GM12878 (cell line): ENCODE measurements around the gene CFAP45. TPM values are rescaled to one million over a fixed set of nuclear protein-coding genes. Genes with fewer than 3 reads are reported as not detected.

Experiments used
- ATAC-seq: fragments of 200-7000 bp; cut with Tn5 transposase; 3 replicates; pipeline ENCODE4 v1.9.1; 2020; ENCODE audit warnings: mild to moderate bottlenecking, moderate library complexity
- BruUV-seq: library from RNA; stranded (reverse); fragments of 400-500 nt; replicated peaks from 2 replicates; lab custom pipeline; 2021; lab: Mats Ljungman, UMichigan
- CTCF ChIA-PET: fragments of 300-600 bp; sonication (Branson Sonifier 250); formaldehyde crosslinking; extraction: SDS; loops from one replicate; lab custom pipeline; 2021; ENCODE audit warnings: inconsistent platforms; lab: Yijun Ruan, JAX
- POLR2A ChIA-PET: fragments of 350-600 bp; formaldehyde crosslinking; extraction: SDS; loops from one replicate; lab custom pipeline; 2021; ENCODE audit warnings: inconsistent platforms; lab: Charles Lee
- RAD21 ChIA-PET: fragments of 300-600 bp; sonication (Branson Sonifier 250); formaldehyde crosslinking; loops from one replicate; lab custom pipeline; 2023; ENCODE audit warnings: antibody characterized with exemption; ENCODE audit not compliant: unreplicated experiment; lab: Charles Lee
- SMC1A ChIA-PET: fragments of 300-600 bp; sonication (Branson Sonifier 250); formaldehyde crosslinking; loops from one replicate; lab custom pipeline; 2023; ENCODE audit not compliant: unreplicated experiment, uncharacterized antibody; lab: Charles Lee
- DNase-seq: peaks from one replicate; pipeline ENCODE4 v3.0.0-alpha.2; 2011; ENCODE audit warnings: low read depth, low spot score
- FAIRE-seq: peaks from 3 replicates; lab custom pipeline; 2011; peaks lifted over from hg19 to GRCh38; lab: Jason Lieb, UNC
- H2AFZ ChIP-seq: 2 replicates; pipeline ENCODE4 v1.6.0; 2011; ENCODE audit warnings: low read depth, low read length, control low read depth; ENCODE audit not compliant: control insufficient read depth
- H3K27ac ChIP-seq: 2 replicates; pipeline ENCODE4 v1.5.1; 2011; ENCODE audit warnings: control low read depth; ENCODE audit not compliant: control insufficient read depth, insufficient read depth
- H3K27me3 ChIP-seq, 2 experiments: replicated peaks in 1 of 2; 2 replicates each; pipeline versions ENCODE4 v1.6.0 to v1.6.1; 2011; ENCODE audit warnings: low read length in 1 of 2; ENCODE audit not compliant: control insufficient read depth in 2 of 2, insufficient read depth in 2 of 2
- H3K36me3 ChIP-seq, 2 experiments: 2 replicates each; pipeline ENCODE4 v1.5.1; 2011; ENCODE audit warnings: low read length in 1 of 2; ENCODE audit not compliant: control insufficient read depth in 2 of 2, insufficient read depth in 2 of 2
- H3K4me1 ChIP-seq: 2 replicates; pipeline ENCODE4 v1.6.1; 2011; ENCODE audit warnings: mild to moderate bottlenecking, low read length, moderate library complexity, mixed read lengths; ENCODE audit not compliant: control insufficient read depth, insufficient read depth
- H3K4me2 ChIP-seq: 2 replicates; pipeline ENCODE4 v1.6.0; 2011; ENCODE audit warnings: control low read depth; ENCODE audit not compliant: control insufficient read depth, insufficient read depth
- H3K4me3 ChIP-seq: fragments of 200-600 bp; sonication (generic); 2 replicates; pipeline ENCODE4 v1.5.1; 2016
- H3K79me2 ChIP-seq: 2 replicates; pipeline ENCODE4 v1.6.0; 2011; ENCODE audit warnings: low read length; ENCODE audit not compliant: control insufficient read depth, insufficient read depth
- H3K9ac ChIP-seq: 2 replicates; pipeline ENCODE4 v1.8.0; 2011; ENCODE audit warnings: low read length, control low read depth, mixed read lengths; ENCODE audit not compliant: control insufficient read depth, insufficient read depth
- H3K9me3 ChIP-seq: replicated peaks from 3 replicates; pipeline ENCODE4 v1.5.1; 2011; ENCODE audit warnings: mild to moderate bottlenecking, low read length; ENCODE audit not compliant: control insufficient read depth, insufficient read depth
- H4K20me1 ChIP-seq: 2 replicates; pipeline ENCODE4 v1.6.0; 2011; ENCODE audit not compliant: control insufficient read depth, insufficient read depth
- BHLHE40 ChIP-seq, 2 experiments: fragments of 450-650 bp in 1 of 2; IDR thresholded peaks; 2 replicates each; pipeline ENCODE4 v1.6.1; 2011 to 2017; ENCODE audit warnings: low read depth in 2 of 2, borderline replicate concordance in 1 of 2, improper control_type of control experiment in 1 of 2, low read length in 1 of 2, mild to moderate bottlenecking in 1 of 2
- CBX5 ChIP-seq: sonication (generic); IDR thresholded peaks from 2 replicates; pipeline ENCODE4 v1.6.1; 2016; ENCODE audit warnings: low read depth, moderate library complexity, mild to moderate bottlenecking, inconsistent platforms
- CHD4 ChIP-seq: fragments of 200-600 bp; sonication (generic); IDR thresholded peaks from 2 replicates; pipeline ENCODE4 v1.6.1; 2016; ENCODE audit warnings: mild to moderate bottlenecking
- FOS ChIP-seq: IDR thresholded peaks from 3 replicates; pipeline ENCODE4 v1.6.1; 2011; ENCODE audit warnings: borderline replicate concordance; ENCODE audit not compliant: insufficient read length; ENCODE audit errors: extremely low read depth
- FOXM1 ChIP-seq: IDR thresholded peaks from 2 replicates; pipeline ENCODE4 v1.6.1; 2012; ENCODE audit warnings: low read depth, mild to moderate bottlenecking, inconsistent platforms, low read length, moderate library complexity
- IKZF2 ChIP-seq, 2 experiments: fragments of 450-650 bp; IDR thresholded peaks; 2 replicates each; pipeline ENCODE4 v1.6.1; 2017; ENCODE audit warnings: mild to moderate bottlenecking in 2 of 2, moderate library complexity in 2 of 2
- NFIC ChIP-seq: IDR thresholded peaks from 2 replicates; pipeline ENCODE4 v1.6.1; 2012; ENCODE audit warnings: low read depth, mild to moderate bottlenecking, inconsistent platforms, low read length, moderate library complexity
- NFYB ChIP-seq: IDR thresholded peaks from 2 replicates; pipeline ENCODE4 v1.6.1; 2011; ENCODE audit warnings: low read depth, mild to moderate bottlenecking, low read length, improper control_type of control experiment, moderate library complexity; ENCODE audit not compliant: insufficient read depth
- RBBP5 ChIP-seq: fragments of 200-600 bp; sonication (generic); conservative IDR thresholded peaks from 2 replicates; pipeline ENCODE4 v1.6.1; 2016
- RFX5 ChIP-seq: IDR thresholded peaks from 2 replicates; pipeline ENCODE4 v1.6.1; 2011; ENCODE audit warnings: low read depth, low read length, improper control_type of control experiment
- RUNX3 ChIP-seq: IDR thresholded peaks from 2 replicates; pipeline ENCODE4 v1.6.1; 2012; ENCODE audit warnings: low read length, inconsistent platforms
- SMARCA5 ChIP-seq: fragments of 450-650 bp; IDR thresholded peaks from 2 replicates; pipeline ENCODE4 v1.6.1; 2017; ENCODE audit warnings: mild to moderate bottlenecking
- TCF3 ChIP-seq: IDR thresholded peaks from 2 replicates; pipeline ENCODE4 v1.6.1; 2012; ENCODE audit warnings: low read depth, mild to moderate bottlenecking, low read length, borderline replicate concordance; ENCODE audit not compliant: insufficient read depth
- ZNF207 ChIP-seq: fragments of 450-650 bp; IDR thresholded peaks from 2 replicates; pipeline ENCODE4 v1.6.1; 2014; ENCODE audit warnings: antibody characterized with exemption, mild to moderate bottlenecking, borderline replicate concordance
- ZZZ3 ChIP-seq: IDR thresholded peaks from 2 replicates; pipeline ENCODE4 v1.6.1; 2011; ENCODE audit warnings: low read depth; ENCODE audit not compliant: control insufficient read depth, insufficient read length
- WGBS: methylation state at CpG from one replicate; pipeline ENCODE4 v1.1.6; 2016; ENCODE audit warnings: low lambda C conversion rate; ENCODE audit not compliant: insufficient replicate concordance, insufficient coverage; ENCODE audit errors: missing lambda C conversion rate; 5-methylcytosine and 5-hydroxymethylcytosine counted together
- in situ Hi-C: fragments of 300-500 bp; cut with MboI; formaldehyde crosslinking; loops from 9 replicates; pipeline ENCODE4 v1.14.3; 2018; ENCODE audit warnings: mixed read lengths
- intact Hi-C: fragments of 100-400 bp; cut with micrococcal nuclease; formaldehyde crosslinking; loops from one replicate; pipeline ENCODE4 v1.14.2; 2022; ENCODE audit not compliant: unreplicated experiment
- polyA plus RNA-seq, 11 experiments: library from polyadenylated mRNA; depleted of rRNA in 4 of 11; unstranded in 6 of 11; stranded (reverse) in 5 of 11; fragments of >200 nt; fragmentation: Nextera tagmentation in 4 of 11; fragmentation: Illumina TruSeq in 1 of 11; extraction: Ambion mirVana in 4 of 11; extraction: Trizol in 1 of 11; gene quantifications; 1 replicate in 1 of 11; 2 replicates in 10 of 11; pipeline versions ENCODE4 v1.2.1 to v1.2.3, GENCODE V29; 2011 to 2016; ENCODE audit warnings: inconsistent platforms in 2 of 11, missing spikeins in 2 of 11, low read depth in 1 of 11
- total RNA-seq, 4 experiments: library from RNA; depleted of rRNA in 3 of 4; stranded (reverse); fragments of >200 nt in 3 of 4; fragmentation: Illumina TruSeq in 1 of 4; extraction: Trizol in 1 of 4; gene quantifications; 2 replicates each; pipeline versions ENCODE4 v1.2.1 to v1.2.3, GENCODE V29; 2013 to 2021
- TF ChIP-seq, protein P1 (sequence below): fragments of 450-650 bp; IDR thresholded peaks from 2 replicates; pipeline ENCODE4 v1.6.1; 2017; ENCODE audit warnings: borderline replicate concordance

The CFAP45 gene
- total and polyA plus RNA-seq, 10 of the 15 experiments (the other 5 are each of a cell fraction or from before 2014, with no cell fraction given), result 0.43 to 0.91 (median 0.67) TPM

DNA sequence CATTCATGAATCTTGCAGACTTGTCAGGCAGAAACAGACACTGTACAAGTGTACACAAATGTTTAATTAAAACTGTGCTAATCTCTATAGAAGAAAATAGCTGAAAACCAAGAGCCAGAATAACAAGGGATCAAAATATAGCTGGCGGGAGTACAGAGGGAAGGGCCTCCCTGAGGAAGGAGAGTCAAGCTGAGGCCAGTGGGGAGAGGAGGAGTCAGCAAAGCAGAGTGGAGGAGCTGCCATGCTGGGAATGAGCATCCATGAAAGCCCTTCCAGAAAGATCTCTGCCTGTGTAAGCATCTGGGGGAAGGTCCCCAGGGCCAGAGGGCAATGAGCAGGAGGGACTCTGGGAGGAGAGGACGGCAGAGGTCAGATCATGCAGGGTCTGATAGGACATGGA lies 58.2 kb downstream of the CFAP45 start:
- RAD21 ChIA-PET, result interaction anchor here (1.2 kb wide), 1 partner anchor 12 kb away, joined by 3 read pairs; no protein-coding TSS in a partner anchor

DNA sequence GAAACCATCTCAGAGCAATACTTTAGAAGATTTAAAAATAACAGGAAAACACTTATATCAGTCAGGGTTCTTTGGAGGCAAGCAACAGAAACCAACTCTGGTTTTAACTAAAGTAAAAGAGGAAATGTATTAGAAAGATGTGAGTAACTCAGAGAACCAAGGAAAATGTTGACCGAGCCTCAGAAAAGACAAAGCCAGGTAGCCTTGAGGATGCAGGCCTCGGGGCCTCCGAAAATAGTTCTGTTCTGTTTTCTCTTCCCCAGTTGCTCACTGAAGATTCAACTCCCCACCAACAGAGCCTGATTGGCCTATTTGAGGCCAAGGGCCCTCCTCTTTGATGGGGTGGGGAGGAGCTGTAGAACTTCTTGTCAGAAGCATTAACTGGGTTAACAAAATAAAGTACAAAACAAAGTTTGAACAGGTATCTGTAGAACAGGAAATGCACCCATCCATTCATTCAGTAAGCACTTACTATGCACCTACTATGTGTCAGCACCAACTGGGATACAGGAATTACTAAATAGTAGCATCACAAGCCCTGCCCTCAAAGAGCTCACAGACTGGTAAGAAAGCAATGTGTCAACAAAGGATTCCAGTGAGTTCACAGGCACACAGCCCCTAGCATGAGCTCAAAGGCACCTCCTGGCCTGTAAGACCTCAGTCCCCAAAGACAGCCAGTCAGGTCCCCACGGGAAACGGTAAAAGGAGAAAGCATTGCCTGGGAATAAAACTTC lies 60.7 kb downstream of the CFAP45 start:
- 37% methylated on average over 5 of the region's 5 CpGs for WGBS
- ChIA-PET RAD21 (interaction anchor here (0.7 to 2.1 kb wide), 2 partner anchors 51 to 59 kb away, joined by 3 to 4 read pairs; partner anchors contain the start of gene DUSP23), POLR2A (no interaction called here), SMC1A (interaction anchor here (0.5 to 2.3 kb wide), 6 partner anchors 9 to 444 kb away, joined by 3 to 6 read pairs (median 3); partner anchors contain the start of gene SLAMF8), CTCF (interaction anchor here (0.8 to 3.1 kb wide), 3 partner anchors 11 to 51 kb away, joined by 3 to 13 read pairs (median 7); no protein-coding TSS in a partner anchor)
- Histone ChIP-seq H2AFZ (peak overlapping the region; percentile 43), H3K36me3 (no peaks in the 10 kb centered on the region), H3K4me1 (peaks cover 26% of the 10 kb centered on the region), H4K20me1 (no peaks in the 10 kb centered on the region), H3K27me3 (peaks cover 0 to 4% of the 10 kb centered on the region in 2 experiments; a peak in 1 of 4 replicates), H3K9ac (peak overlapping the region; percentile 30), H3K79me2 (no peaks in the 10 kb centered on the region), H3K4me2 (peak overlapping the region; percentile 61), H3K4me3 (no peak overlapping the region; the same call in 1 of the 2 replicates), H3K27ac (peak overlapping the region; percentile 68), H3K9me3 (no peaks in the 10 kb centered on the region)
- no TSS peak for BruUV-seq
- peak; percentile 36 for DNase-seq
- peak; percentile 81 for FAIRE-seq
- peak; percentile 88 for ATAC-seq
- intact Hi-C loops, result loop anchor here (2.0 kb wide), 1 partner anchor 52 kb away; no protein-coding TSS in a partner anchor
- in situ Hi-C loops, result no loop called here
- TF ChIP-seq CBX5, result 0 out of 2 replicates have a peak, but pooled peaks have one; percentile 32
- TF ChIP-seq, protein P1, sequence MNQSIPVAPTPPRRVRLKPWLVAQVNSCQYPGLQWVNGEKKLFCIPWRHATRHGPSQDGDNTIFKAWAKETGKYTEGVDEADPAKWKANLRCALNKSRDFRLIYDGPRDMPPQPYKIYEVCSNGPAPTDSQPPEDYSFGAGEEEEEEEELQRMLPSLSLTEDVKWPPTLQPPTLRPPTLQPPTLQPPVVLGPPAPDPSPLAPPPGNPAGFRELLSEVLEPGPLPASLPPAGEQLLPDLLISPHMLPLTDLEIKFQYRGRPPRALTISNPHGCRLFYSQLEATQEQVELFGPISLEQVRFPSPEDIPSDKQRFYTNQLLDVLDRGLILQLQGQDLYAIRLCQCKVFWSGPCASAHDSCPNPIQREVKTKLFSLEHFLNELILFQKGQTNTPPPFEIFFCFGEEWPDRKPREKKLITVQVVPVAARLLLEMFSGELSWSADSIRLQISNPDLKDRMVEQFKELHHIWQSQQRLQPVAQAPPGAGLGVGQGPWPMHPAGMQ, result no peak
- TF ChIP-seq SMARCA5, result no peak
- no peak for TF ChIP-seq BHLHE40 (IDR thresholded peaks at IDR 0.05; ENCODE audit: borderline replicate concordance in 1 of 2, low read depth in 2 of 2, low read length in 1 of 2)
- no peak for TF ChIP-seq RBBP5
- peak; percentile 90 for TF ChIP-seq NFYB
- TF ChIP-seq TCF3, result no peak
- TF ChIP-seq NFIC, result peak; percentile 8; the same call in 1 of the 2 replicates
- TF ChIP-seq RFX5, result no peak
- TF ChIP-seq IKZF2 (IDR thresholded peaks at IDR 0.05), result 0 out of 4 replicates have a peak, but pooled peaks of 1 of the 2 experiments have one; percentile 14

More for the DNA sequence above, 58.2 kb downstream of the CFAP45 start:
- TF ChIP-seq FOS, result no peak
- no peak for TF ChIP-seq FOXM1
- no peak for TF ChIP-seq ZZZ3
- no peak for TF ChIP-seq ZNF207
- TF ChIP-seq RUNX3, result no peak
- no peak for TF ChIP-seq CHD4
- TF ChIP-seq, all 136 proteins: peak for 0
- H3K4me1 ChIP-seq, result peaks cover 26% of the 10 kb centered on the region
- H3K27me3 ChIP-seq, result peaks cover 0 to 4% of the 10 kb centered on the region in 2 experiments; a peak in 2 of 4 replicates
- no peaks in the 10 kb centered on the region for H3K36me3 ChIP-seq
- no peaks in the 10 kb centered on the region for H3K9me3 ChIP-seq
- H4K20me1 ChIP-seq, result no peaks in the 10 kb centered on the region
- in situ Hi-C loops, result no loop called here
- H3K79me2 ChIP-seq, result no peaks in the 10 kb centered on the region
- 65% methylated on average over 2 of the region's 2 CpGs for WGBS
- no TSS peak for BruUV-seq
- intact Hi-C loops, result no loop called here
- ATAC-seq (no peak), FAIRE-seq (no peak), DNase-seq (no peak)
- ChIA-PET SMC1A (interaction anchor here (0.9 to 1.7 kb wide), 2 partner anchors 48 to 166 kb away, joined by 3 to 5 read pairs; no protein-coding TSS in a partner anchor), POLR2A (no interaction called here), CTCF (interaction anchor here (0.8 to 3.1 kb wide), 5 partner anchors 9 to 50 kb away, joined by 3 to 13 read pairs (median 4); no protein-coding TSS in a partner anchor)
- H2AFZ ChIP-seq, result no peak overlapping the region
- no peak overlapping the region for H3K9ac ChIP-seq
- no peak overlapping the region for H3K4me3 ChIP-seq
- no peak overlapping the region for H3K27ac ChIP-seq
- H3K4me2 ChIP-seq, result no peak overlapping the region
